GM21786 (cell line): Measurements from ENCODE around the gene MCM9.
A peak's percentile ranks its signal among the peaks of the same experiment; 100 is the strongest.

ENCODE experiments used
- ATAC-seq: cut with Tn5 transposase; IDR thresholded peaks from one replicate; pipeline ENCODE4 v1.9.1; 2021; ENCODE audit not compliant: unreplicated experiment

Gene MCM9

DNA sequence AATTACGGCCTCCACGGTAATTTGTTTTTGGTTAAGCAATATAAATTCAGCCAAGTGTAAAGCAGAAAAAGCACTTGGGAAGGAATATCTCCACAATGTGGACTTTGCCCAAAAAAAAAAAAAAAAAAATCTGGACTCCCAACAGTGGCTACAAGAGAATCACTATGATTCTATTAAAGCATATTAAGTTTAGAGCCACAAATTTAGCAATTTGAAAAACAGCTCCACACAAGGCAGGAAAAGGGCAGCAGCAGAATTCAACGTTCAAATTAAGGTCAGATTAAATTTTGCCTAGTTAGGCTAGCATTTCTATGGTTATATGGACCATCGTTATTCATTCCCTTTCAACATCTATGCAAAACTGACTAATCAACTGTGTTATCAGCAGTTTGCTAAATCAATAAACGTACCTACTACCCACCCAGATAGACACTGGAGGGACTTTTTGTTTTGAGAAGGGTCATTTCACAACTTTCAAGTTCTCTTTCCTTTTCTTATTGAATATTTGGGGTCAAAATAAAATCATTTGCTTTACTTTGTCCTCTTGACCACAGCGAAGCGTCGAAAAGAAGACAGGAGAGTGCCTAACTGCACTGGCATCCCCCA is 1.0 kb downstream of the MCM9 start:
- peak; percentile 2 for ATAC-seq

DNA sequence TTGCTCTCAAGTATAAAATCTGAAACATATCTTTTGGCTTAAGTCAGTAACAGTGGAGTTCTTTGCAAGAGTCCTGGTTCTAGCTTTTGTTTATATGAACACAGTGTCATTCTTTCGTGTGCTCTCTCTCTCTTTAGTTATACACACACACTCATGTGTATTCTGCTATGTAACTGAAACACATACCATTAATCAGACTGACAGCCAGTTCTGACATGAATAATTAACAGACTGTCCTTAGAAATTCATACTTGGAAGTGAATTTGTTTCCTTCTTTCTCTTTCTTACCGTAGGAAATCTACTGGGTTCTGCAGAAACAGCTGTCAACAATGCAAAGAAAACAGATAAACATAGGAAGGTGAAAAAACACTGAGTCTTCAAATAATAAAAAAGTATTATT is 2.5 kb downstream of the MCM9 start:
- ATAC-seq, result no peak

DNA sequence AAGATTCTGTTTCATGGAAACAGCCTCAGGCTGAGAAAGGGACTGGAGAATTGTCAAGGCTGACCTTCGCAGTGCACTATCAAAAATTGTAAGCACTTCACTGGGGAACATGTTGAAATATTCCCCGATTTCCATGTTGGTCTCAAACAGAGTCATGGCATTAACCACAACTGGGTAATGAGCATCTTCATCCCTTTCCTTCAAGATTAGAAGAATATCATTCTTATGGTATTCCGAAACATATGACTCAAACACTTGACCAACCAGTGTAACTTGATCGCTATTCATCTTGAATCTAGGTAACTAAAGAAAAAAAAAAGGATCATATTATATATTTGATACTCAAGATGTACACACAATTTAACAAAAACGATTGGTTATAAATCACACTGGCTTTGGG is 3.5 kb downstream of the MCM9 start:
- no peak for ATAC-seq

DNA sequence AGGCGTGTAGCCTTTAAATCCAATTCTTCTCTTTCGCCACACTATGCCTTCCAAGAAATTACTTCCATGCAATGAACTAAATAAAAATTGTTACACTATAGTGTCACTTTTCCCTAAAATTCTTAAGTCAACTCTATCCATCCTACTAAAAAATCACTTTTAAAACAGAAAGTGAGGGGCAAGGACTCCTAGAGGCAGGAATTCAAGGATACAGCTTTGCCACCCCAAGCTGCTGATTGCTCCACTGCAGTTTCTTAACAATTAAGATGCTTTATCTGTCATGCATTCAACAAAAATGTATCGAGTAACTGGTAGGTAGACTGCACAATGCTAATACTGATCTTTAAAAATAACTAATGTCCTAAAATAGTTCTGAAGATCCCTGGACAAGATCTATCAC is 4.3 kb downstream of the MCM9 start:
- ATAC-seq, result no peak

DNA sequence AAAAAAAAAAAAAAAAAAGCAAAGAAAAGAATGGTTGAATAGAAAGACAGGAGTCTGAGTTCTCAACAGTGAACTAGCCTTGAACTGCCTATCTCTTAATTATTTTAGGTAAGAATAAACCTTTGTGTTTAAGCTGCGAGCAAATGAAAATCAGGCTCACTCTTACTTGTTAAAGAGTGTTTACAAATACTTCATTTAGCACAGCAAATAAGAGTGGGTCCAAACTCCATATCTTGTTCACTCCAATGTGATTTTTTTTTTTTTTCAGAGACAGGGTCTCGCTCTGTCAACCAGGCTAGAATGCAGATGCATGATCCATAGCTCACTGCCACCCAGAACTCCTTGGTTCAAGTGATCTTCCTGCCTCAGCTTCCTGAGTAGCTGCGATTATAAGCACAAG is 11.9 kb downstream of the MCM9 start:
- no peak for ATAC-seq

DNA sequence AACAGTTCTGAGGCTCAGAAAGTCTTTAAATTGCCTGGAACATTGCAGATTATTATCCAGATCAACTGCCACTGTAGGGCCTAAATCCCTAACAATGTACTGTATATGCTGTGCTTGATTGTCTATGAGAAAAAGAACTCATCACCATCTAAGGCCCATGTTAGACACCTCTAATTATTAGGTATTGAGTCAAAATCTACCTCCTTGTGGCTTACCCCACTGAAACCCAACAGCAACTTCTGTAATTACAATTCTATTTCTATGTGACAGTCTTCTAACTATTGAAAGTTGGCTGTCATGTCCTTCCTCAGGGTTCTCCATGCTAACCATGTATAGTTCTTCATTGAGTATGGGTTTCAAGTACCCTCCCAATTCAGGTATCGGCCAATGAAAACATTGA is 13.9 kb downstream of the MCM9 start:
- no peak for ATAC-seq

DNA sequence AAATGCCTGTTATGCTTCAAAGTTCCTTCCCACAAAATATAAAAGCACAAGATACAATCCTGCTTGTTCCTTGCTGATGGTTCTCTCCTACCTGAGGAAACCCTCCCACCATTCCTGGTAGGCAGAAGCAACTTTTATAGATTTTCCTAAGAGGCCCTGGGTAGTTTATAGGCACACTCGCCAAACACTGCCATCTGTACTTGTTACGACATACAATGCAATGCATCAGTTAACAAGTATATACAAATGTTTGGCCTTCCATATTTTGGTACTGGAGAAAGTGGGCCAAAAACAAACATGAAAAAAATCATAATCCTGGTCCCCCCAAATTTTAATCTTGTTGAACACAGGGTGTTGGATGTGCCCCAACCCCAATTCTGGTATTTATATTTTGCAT is 16.6 kb downstream of the MCM9 start:
- no peak for ATAC-seq

DNA sequence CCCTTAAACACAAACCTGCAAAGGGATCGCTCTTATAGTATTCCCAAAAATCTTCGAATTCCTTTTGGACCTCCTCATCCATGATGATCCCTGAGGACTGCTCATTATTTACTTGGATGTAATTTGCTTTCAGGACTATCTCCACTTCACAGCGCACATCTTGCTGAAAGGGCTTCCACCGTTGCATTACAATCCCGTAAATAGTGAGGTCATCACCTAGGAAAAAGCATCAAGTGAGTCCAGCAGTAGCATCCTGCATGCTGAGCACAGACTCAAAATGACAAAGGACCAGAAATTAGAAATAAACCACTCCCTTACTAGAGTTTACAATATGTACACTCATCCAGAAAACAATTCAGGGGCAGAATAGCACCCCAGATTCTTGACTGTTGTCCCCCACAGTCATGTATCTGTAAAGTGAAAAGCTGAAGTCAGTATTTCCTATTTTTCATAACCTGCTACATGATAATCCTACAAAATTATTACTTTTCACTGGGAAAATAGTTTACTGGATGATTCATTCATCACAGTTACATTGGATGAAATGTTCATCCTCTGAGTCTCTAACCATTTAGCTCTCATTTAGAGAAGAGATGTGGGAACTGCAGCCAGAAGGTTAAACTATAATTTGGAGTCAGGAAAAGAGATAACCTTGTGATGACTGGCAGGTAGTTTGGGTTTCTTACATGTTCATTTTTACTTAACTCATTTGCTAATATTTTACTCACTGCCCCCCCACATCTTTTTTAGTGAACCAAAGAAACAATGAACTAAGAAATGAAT is 17.2 kb downstream of the MCM9 start:
- no peak for ATAC-seq

DNA sequence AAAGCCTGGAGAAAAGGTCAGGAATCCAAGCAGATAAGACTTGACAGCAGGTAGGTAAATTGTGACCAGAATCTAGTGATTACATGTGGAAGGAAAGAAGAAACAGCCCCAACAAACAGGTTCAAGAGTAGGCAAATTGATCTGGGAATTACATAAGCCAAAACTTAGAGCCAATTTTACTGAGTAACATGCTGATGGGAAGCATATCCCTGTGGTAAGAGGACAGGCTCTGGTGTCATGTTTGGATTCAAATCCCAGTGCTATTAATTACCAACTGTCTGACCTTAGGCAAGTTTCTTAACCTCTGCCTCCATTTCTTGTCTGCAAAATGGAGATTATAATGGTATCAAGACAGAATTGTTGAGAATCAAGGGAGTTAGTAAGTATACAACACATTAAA is 20.4 kb downstream of the MCM9 start:
- ATAC-seq, result no peak

DNA sequence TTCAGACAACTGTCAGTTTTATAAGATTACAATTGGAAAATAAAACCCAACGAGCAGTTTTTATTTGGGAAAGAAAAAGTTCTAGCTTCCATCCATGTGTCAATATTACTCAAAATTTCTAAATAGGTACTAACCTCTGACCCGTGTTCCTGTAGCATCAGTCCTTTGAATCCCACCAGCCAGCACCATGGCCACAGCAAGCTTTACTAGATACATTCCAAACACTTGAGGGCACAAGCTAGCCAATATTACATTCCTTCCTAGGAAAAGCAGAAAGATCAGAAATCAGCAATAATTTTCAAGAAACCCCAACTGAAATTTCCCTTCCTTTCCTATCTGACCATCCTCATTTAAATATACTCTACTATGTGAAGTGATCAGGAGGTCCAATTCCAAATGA is 21.8 kb downstream of the MCM9 start:
- no peak for ATAC-seq

DNA sequence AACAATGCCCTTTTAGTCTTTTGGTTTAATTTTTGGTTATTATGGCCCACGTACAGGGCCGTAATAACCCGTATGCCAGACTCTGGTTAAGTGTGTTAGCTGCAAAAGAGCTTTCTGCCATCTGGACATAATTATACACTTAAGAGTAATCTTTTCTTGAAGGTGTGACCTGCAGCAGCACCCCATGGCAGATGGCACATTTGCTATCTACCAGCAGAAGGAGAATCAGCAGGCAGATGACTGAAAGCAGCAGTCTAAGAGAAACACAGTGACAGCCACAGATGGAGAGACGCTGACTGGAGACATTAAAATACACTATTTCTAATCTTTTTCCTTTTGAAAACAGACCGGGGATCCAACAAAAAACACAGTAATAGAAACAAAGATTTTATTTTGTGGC is 22.3 kb downstream of the MCM9 start:
- no peak for ATAC-seq

DNA sequence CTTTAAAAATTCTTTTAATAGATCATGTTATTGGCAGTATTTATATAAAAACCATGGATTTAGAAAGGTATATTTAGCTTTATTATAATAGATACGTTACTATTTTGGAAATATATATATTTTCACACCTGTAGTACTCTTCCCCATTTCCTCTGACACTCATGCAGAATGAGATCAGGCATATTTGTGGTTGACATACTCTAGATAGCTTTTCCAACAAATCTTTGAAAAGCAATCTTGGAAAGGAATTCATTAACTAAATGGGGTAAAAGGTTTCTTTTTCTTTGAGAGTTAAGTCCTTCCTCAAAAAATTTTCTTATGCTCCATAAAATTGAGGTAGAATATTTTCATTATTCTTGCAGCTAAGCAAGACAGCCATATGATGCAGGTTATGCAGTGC is 26.5 kb downstream of the MCM9 start:
- ATAC-seq, result no peak

DNA sequence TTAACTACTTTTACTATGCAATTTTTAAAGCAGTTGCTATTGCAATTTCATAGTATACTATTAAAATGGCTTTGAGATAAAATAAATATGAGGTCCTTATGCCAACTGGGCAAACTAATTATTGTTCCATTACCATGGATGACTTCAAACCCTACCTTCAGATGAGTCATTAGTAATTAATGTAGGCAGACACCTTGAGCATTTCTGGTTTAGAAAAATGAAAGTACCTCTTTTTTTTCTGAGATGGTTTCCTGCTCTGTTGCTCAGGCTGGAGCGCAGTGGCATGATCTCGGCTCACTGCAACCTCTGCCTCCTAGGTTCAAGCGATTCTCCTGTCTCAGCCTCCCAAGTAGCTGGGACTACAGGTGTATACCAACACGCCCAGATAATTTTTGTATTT is 29.1 kb downstream of the MCM9 start:
- ATAC-seq, result no peak

DNA sequence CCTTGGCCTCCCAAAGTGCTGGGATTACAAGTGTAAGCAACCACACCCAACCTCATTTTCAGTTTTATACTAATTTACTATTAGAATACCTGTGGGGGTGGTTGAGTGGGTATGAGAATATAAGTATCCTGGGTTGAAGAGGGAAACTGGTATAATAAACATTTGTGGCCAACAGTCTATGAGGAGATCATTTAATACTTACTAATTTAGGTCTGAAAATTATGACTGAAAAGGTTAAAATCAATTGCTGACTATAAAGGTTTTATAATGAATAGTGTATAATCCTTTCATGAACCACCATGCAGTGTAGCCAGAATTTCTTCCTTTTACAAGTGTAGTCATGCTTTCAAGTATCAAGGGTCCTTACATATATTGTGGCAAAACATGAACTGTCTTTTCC is 29.9 kb downstream of the MCM9 start:
- no peak for ATAC-seq

DNA sequence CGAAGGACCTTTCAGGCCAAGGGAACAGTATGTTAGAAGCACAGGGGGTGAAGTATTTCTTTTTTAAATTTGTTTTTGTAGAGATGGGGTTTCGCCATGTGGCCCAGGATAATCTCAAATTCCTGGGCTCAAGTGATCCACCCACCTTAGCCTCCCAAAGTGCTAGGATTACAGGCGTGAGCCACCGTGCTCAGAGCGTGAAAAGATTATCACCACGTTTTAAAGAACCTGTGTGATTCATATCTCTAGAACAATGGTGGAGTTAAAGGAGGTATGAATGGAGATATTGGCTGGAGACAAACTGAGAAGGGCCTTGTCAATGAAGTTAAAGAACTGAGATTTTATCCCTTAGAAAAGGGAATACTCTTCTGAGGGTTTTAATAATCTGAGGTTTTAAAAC is 31.3 kb downstream of the MCM9 start:
- ATAC-seq, result no peak

DNA sequence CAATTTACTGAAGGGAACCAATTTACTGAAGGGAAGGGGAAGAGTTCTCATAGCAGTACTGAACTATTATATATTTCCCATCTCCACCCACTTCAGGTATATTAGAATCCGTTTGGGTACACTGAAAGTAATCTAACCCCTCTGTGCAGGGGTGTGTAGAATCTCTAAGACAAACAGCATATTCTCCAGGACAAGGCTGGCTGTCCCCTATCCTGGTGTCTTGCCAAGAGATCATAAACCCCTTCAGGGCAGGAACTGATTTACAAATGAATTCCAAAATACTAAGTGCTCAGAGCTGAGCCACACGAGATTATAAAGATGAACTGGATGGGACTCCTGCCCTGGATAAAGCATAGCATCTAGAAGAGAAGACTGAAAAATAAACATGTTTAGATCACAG is 31.8 kb downstream of the MCM9 start:
- no peak for ATAC-seq

DNA sequence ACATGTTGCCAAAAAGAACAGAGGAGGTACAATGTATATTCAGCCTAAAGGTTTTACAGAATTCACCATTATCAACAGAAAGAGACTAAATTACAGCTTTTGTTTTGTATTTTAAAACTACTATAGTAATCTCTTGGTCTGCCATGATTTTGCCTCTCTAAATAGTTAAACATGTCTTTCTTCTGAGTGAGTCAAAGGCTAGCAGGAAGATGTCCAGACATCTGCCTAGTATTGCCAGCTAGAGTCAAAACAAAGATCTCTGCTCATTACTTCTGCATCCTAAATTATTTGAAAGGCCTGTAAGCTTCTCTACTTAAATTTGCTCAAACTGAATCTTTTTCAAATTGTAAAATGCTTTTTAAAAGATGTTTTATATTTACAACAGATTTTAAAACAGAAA is 32.2 kb downstream of the MCM9 start:
- ATAC-seq, result no peak

DNA sequence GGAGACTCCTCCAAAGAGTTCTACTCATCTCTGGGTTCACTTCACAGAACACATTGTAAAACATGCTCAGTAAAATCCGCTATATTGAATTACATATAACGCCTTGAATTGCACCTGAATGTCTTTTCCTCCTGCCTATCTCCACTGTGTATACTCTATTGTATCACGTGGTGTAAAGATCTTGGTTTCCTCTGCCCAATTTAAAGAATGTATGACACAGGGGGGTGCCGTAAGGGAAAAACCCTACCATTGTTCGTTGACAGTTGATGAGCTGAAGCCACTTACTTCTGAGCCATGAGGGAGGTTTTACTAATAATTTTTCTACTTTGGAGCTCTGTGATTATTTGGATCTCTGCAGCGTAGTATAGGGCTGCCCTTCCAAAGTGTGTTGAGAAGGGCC is 35.0 kb downstream of the MCM9 start:
- no peak for ATAC-seq

DNA sequence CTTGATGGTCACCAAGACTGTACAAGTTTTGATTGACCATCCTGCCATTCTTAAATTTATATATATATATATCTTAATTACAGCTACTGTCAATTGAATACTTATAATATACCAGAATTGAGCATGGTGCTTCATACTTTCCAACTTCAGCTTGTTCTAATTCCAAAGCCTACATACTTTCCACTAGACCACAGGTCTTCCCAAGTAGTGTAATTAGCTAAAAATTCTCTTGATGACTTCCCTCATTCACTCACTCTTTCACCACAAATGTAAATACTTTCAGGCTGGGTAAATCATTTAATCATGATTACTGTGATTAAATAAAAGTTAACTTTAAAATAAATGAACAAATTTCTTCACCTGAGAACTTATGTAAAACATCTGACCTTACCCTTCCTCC is 37.6 kb downstream of the MCM9 start:
- ATAC-seq, result no peak

DNA sequence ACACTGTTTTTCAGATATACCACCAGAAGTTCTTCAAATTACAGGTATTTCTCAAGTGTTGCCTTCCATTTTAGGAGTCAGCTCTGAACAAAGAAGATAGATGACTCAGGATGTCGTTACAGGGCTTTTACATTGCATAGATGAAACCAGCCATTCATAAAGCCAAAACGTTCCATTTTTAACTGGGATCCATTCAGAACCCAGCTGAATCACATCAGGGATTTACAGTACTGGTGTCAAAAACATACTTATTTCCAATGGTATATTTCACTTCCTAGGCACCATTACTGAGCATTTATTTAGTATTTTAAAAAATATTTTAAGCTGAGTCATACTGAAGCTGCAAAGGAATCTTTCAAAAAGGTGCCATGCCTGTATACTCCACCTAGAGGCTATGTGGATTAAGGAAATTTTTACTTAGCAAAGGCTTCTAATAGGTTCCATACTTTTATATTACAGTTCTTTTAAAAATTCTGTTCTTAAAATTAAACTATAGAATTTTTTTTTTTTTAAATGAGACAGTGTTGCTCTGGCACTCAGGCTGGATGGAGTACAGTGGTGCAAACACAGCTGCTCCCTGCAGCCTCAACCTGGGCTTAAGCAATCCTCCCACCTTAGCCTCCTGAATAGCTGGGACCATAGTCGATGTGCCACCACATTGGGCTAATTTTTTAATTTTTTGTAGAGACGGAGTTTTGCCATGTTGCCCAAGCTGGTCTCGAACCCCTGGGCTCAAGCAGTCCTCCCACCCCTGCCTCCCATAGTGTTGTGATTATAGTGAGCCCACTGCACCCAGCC is 38.4 kb downstream of the MCM9 start:
- ATAC-seq, result peak; percentile 22

DNA sequence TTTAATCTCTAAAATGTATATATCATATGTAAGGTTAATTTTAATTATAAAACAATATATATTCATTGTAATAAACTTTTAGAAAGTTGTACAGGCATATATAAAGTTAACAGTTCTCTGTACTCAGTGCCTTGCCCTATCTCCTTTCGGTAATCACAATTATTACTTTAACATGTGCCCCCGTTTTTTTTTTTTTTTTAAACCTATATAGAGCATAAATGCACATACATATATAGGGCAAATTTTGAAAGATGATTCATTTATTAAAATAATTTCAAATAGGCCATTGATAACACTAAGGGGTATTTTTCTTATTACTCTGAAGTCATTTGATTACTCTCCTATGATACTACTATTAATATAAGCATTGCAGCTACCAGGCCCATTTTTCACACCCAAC is 39.1 kb downstream of the MCM9 start:
- no peak for ATAC-seq

DNA sequence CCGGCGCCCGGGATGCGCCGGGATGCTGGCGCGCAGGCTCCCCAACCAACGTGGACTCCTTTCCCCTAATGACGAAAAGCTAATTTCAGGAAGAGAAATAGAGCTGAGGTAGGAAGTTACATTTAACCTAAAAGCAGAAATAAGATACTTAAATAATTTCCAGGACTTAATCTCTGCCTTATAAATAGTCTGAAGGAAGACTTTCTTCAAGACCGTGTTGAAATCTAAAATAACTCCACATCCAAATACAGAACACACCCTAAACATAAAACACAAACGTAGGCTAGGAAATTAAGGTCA is 39.7 kb downstream of the MCM9 start:
- ATAC-seq, result no peak
